Stimulated activated CD4-positive, alpha-beta T cell treated with anti-CD3 and anti-CD28 coated beads, TNF-alpha, amount 100 ng/mL, for 24 hours (primary cell): Measurements from ENCODE around the gene AMZ1.
"Not testable (repeated sequence)": the region's sequence is repeated elsewhere in the genome, so short reads cannot be mapped to it uniquely, and the experiment has no call there.

Source experiments
- DNase-seq, 3 experiments: peaks; one replicate each; pipeline ENCODE4 v3.0.0-alpha.2; 2020; ENCODE audit warnings: low read depth in 3 of 3

Gene AMZ1

GRCh38 chr7:2727206-2727605 is 39.2 kb downstream of the AMZ1 start:
- DNase-seq = not testable (repeated sequence)

GRCh38 chr7:2728316-2729030 is 40.5 kb downstream of the AMZ1 start:
- DNase-seq = no peak

- DNase-seq = no peak
Observed at GRCh38 chr7:2729031-2729892, 41.3 kb downstream of the AMZ1 start.

- no peak for DNase-seq
Observed at GRCh38 chr7:2729893-2730716, 42.1 kb downstream of the AMZ1 start.

- DNase-seq = no peak
Observed at GRCh38 chr7:2730846-2731770, 43.1 kb downstream of the AMZ1 start.

- no peak for DNase-seq
Observed at GRCh38 chr7:2732388-2732787, 44.4 kb downstream of the AMZ1 start.

- DNase-seq = no peak
Observed at GRCh38 chr7:2732959-2733584, 45.1 kb downstream of the AMZ1 start.

GRCh38 chr7:2734084-2734686 is 46.2 kb downstream of the AMZ1 start:
- DNase-seq = no peak

- no peak for DNase-seq
Observed at GRCh38 chr7:2734751-2735571, 47.0 kb downstream of the AMZ1 start.

- DNase-seq = no peak
Observed at GRCh38 chr7:2735744-2736143, 47.7 kb downstream of the AMZ1 start.

GRCh38 chr7:2736411-2736914 is 48.5 kb downstream of the AMZ1 start:
- no peak for DNase-seq

- not testable (repeated sequence) for DNase-seq
Observed at GRCh38 chr7:2737005-2737743, 49.2 kb downstream of the AMZ1 start.

- no peak for DNase-seq
Observed at GRCh38 chr7:2737771-2738540, 50.0 kb downstream of the AMZ1 start.

- DNase-seq = no peak
Observed at GRCh38 chr7:2738766-2739549, 51.0 kb downstream of the AMZ1 start.

- not testable (repeated sequence) for DNase-seq
Observed at GRCh38 chr7:2743523-2744185, 55.7 kb downstream of the AMZ1 start.

GRCh38 chr7:2748684-2749083 is 60.7 kb downstream of the AMZ1 start:
- DNase-seq = not testable (repeated sequence)
